ENCODE measurements around the gene PPP2R5E.
"Not testable (repeated sequence)": the region's sequence is repeated elsewhere in the genome, so short reads cannot be mapped to it uniquely, and the experiment has no call there.

PPP2R5E gene

GRCh38 chr14:63383776-63384367 lies 159.3 kb downstream of the PPP2R5E start:
- DNase-seq (ENCODE audit: low read depth in 4 of 4, low spot score in 1 of 4), result no peak

GRCh38 chr14:63378444-63378843 lies 164.7 kb downstream of the PPP2R5E start:
- DNase-seq (ENCODE audit: low read depth in 4 of 4, low spot score in 1 of 4), result no peak

GRCh38 chr14:63375769-63376168 lies 167.4 kb downstream of the PPP2R5E start:
- DNase-seq (ENCODE audit: low read depth in 4 of 4, low spot score in 1 of 4), result no peak

GRCh38 chr14:63371613-63372012 lies 171.6 kb downstream of the PPP2R5E start:
- not testable (repeated sequence) for DNase-seq (ENCODE audit: low read depth in 4 of 4, low spot score in 1 of 4)

GRCh38 chr14:63371033-63371432 lies 172.1 kb downstream of the PPP2R5E start:
- no peak for DNase-seq (ENCODE audit: low read depth in 4 of 4, low spot score in 1 of 4)

- no peak for DNase-seq (ENCODE audit: low read depth in 4 of 4, low spot score in 1 of 4)
Measured at GRCh38 chr14:63367742-63368364, 175.3 kb downstream of the PPP2R5E start.

- DNase-seq (ENCODE audit: low read depth in 4 of 4, low spot score in 1 of 4), result no peak
Measured at GRCh38 chr14:63362389-63362819, 180.8 kb downstream of the PPP2R5E start.

GRCh38 chr14:63361790-63362189 lies 181.4 kb downstream of the PPP2R5E start:
- DNase-seq (ENCODE audit: low read depth in 4 of 4, low spot score in 1 of 4), result no peak

GRCh38 chr14:63357841-63358240 lies 185.3 kb downstream of the PPP2R5E start:
- no peak for DNase-seq (ENCODE audit: low read depth in 4 of 4, low spot score in 1 of 4)

GRCh38 chr14:63345826-63346225 lies 197.4 kb downstream of the PPP2R5E start:
- DNase-seq (ENCODE audit: low read depth in 4 of 4, low spot score in 1 of 4), result no peak

GRCh38 chr14:63344336-63344735 lies 198.8 kb downstream of the PPP2R5E start:
- no peak for DNase-seq (ENCODE audit: low read depth in 4 of 4, low spot score in 1 of 4)

- DNase-seq (ENCODE audit: low read depth in 4 of 4, low spot score in 1 of 4), result no peak
Measured at GRCh38 chr14:63343878-63344277, 199.3 kb downstream of the PPP2R5E start.

- DNase-seq (ENCODE audit: low read depth in 4 of 4, low spot score in 1 of 4), result no peak
Measured at GRCh38 chr14:63342371-63342770, 200.8 kb downstream of the PPP2R5E start.

GRCh38 chr14:63328787-63329737 lies 214.1 kb downstream of the PPP2R5E start:
- no peak for DNase-seq (ENCODE audit: low read depth in 4 of 4, low spot score in 1 of 4)

GRCh38 chr14:63326840-63327239 lies 216.3 kb downstream of the PPP2R5E start:
- no peak for DNase-seq (ENCODE audit: low read depth in 4 of 4, low spot score in 1 of 4)

GRCh38 chr14:63322897-63323573 lies 220.1 kb downstream of the PPP2R5E start:
- no peak for DNase-seq (ENCODE audit: low read depth in 4 of 4, low spot score in 1 of 4)

- no peak for DNase-seq (ENCODE audit: low read depth in 4 of 4, low spot score in 1 of 4)
Measured at GRCh38 chr14:63322472-63322871, 220.7 kb downstream of the PPP2R5E start.
